ENCODE results near the gene PLXNA4. TPM values are rescaled to one million over a fixed set of nuclear protein-coding genes. Genes with fewer than 3 reads are reported as not detected.

Gene PLXNA4
- total RNA-seq, 1 experiment from 2014 or later: 0.81 TPM

DNA sequence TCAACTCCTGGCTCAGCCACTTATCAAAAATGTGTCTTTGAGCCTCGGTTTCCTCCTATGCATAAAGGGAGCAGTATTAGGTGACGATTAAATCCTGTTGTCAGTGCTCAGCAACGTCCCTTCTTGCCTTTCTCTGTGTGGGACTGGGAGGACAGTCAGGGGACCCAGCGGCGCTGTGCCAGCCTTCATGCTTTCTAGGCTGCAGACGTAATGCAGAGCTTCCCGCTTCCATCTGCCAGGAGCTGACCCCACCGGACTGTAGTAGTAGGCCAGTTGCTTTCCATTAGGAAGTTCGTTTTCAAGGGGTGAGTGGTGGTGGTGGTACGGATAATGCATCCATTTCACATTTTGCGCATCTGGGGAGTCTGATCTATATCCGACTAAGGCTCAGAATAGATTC, 321.8 kb downstream of the PLXNA4 start (continued):
- TF ChIP-seq, protein P1, sequence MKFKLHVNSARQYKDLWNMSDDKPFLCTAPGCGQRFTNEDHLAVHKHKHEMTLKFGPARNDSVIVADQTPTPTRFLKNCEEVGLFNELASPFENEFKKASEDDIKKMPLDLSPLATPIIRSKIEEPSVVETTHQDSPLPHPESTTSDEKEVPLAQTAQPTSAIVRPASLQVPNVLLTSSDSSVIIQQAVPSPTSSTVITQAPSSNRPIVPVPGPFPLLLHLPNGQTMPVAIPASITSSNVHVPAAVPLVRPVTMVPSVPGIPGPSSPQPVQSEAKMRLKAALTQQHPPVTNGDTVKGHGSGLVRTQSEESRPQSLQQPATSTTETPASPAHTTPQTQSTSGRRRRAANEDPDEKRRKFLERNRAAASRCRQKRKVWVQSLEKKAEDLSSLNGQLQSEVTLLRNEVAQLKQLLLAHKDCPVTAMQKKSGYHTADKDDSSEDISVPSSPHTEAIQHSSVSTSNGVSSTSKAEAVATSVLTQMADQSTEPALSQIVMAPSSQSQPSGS (CRISPR knock-in tag; IDR thresholded peaks at IDR 0.05; ENCODE audit: borderline replicate concordance, low read depth): no peak
- TF ChIP-seq, protein P2, sequence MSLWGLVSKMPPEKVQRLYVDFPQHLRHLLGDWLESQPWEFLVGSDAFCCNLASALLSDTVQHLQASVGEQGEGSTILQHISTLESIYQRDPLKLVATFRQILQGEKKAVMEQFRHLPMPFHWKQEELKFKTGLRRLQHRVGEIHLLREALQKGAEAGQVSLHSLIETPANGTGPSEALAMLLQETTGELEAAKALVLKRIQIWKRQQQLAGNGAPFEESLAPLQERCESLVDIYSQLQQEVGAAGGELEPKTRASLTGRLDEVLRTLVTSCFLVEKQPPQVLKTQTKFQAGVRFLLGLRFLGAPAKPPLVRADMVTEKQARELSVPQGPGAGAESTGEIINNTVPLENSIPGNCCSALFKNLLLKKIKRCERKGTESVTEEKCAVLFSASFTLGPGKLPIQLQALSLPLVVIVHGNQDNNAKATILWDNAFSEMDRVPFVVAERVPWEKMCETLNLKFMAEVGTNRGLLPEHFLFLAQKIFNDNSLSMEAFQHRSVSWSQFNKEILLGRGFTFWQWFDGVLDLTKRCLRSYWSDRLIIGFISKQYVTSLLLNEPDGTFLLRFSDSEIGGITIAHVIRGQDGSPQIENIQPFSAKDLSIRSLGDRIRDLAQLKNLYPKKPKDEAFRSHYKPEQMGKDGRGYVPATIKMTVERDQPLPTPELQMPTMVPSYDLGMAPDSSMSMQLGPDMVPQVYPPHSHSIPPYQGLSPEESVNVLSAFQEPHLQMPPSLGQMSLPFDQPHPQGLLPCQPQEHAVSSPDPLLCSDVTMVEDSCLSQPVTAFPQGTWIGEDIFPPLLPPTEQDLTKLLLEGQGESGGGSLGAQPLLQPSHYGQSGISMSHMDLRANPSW (CRISPR knock-in tag; conservative IDR thresholded peaks at IDR 0.05; ENCODE audit: low read depth): no peak
- TF ChIP-seq ZNF138 (CRISPR knock-in tag; conservative IDR thresholded peaks at IDR 0.05): no peak

DNA sequence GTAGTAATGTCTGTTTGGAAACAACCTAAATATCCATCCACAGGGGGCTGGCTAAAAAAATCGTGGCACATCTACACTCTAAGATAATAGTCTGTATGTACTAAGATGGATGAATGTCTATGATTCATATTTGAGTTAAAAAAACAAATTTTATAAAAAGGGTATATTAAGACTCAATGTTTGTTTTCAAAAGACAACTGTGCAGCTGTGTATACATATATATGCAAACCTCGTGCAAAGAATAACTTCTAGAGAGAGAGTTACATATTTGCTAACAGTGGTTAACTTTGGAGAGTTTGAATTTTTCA, 323.5 kb downstream of the PLXNA4 start:
- peaks cover 2% of the 10 kb centered on the region; the same call in 1 of the 2 replicates for H3K27me3 Mint-ChIP-seq (ENCODE audit: low read depth)
- H3K9me3 Mint-ChIP-seq: peaks cover 6% of the 10 kb centered on the region
- no peaks in the 10 kb centered on the region for H3K36me3 Mint-ChIP-seq
- no peak overlapping the region for H3K27ac Mint-ChIP-seq
- POLR2A ChIA-PET: no interaction called here
- ATAC-seq: no peak
- H3K4me1 Mint-ChIP-seq: peaks cover 30% of the 10 kb centered on the region
- CTCF ChIA-PET: interaction anchor here (0.7 to 7.4 kb wide), 8 partner anchors 55 to 563 kb away, joined by 3 to 64 read pairs (median 8); no protein-coding TSS in a partner anchor
- no peak overlapping the region for H3K4me3 Mint-ChIP-seq
- no peak for DNase-seq (ENCODE audit: low spot score)
- TF ChIP-seq, protein P3, sequence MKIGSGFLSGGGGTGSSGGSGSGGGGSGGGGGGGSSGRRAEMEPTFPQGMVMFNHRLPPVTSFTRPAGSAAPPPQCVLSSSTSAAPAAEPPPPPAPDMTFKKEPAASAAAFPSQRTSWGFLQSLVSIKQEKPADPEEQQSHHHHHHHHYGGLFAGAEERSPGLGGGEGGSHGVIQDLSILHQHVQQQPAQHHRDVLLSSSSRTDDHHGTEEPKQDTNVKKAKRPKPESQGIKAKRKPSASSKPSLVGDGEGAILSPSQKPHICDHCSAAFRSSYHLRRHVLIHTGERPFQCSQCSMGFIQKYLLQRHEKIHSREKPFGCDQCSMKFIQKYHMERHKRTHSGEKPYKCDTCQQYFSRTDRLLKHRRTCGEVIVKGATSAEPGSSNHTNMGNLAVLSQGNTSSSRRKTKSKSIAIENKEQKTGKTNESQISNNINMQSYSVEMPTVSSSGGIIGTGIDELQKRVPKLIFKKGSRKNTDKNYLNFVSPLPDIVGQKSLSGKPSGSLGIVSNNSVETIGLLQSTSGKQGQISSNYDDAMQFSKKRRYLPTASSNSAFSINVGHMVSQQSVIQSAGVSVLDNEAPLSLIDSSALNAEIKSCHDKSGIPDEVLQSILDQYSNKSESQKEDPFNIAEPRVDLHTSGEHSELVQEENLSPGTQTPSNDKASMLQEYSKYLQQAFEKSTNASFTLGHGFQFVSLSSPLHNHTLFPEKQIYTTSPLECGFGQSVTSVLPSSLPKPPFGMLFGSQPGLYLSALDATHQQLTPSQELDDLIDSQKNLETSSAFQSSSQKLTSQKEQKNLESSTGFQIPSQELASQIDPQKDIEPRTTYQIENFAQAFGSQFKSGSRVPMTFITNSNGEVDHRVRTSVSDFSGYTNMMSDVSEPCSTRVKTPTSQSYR (CRISPR knock-in tag; IDR thresholded peaks at IDR 0.05): no peak
- TF ChIP-seq, protein P4, sequence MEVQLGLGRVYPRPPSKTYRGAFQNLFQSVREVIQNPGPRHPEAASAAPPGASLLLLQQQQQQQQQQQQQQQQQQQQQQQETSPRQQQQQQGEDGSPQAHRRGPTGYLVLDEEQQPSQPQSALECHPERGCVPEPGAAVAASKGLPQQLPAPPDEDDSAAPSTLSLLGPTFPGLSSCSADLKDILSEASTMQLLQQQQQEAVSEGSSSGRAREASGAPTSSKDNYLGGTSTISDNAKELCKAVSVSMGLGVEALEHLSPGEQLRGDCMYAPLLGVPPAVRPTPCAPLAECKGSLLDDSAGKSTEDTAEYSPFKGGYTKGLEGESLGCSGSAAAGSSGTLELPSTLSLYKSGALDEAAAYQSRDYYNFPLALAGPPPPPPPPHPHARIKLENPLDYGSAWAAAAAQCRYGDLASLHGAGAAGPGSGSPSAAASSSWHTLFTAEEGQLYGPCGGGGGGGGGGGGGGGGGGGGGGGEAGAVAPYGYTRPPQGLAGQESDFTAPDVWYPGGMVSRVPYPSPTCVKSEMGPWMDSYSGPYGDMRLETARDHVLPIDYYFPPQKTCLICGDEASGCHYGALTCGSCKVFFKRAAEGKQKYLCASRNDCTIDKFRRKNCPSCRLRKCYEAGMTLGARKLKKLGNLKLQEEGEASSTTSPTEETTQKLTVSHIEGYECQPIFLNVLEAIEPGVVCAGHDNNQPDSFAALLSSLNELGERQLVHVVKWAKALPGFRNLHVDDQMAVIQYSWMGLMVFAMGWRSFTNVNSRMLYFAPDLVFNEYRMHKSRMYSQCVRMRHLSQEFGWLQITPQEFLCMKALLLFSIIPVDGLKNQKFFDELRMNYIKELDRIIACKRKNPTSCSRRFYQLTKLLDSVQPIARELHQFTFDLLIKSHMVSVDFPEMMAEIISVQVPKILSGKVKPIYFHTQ (CRISPR knock-in tag; IDR thresholded peaks at IDR 0.05): no peak
- TF ChIP-seq, protein P5, sequence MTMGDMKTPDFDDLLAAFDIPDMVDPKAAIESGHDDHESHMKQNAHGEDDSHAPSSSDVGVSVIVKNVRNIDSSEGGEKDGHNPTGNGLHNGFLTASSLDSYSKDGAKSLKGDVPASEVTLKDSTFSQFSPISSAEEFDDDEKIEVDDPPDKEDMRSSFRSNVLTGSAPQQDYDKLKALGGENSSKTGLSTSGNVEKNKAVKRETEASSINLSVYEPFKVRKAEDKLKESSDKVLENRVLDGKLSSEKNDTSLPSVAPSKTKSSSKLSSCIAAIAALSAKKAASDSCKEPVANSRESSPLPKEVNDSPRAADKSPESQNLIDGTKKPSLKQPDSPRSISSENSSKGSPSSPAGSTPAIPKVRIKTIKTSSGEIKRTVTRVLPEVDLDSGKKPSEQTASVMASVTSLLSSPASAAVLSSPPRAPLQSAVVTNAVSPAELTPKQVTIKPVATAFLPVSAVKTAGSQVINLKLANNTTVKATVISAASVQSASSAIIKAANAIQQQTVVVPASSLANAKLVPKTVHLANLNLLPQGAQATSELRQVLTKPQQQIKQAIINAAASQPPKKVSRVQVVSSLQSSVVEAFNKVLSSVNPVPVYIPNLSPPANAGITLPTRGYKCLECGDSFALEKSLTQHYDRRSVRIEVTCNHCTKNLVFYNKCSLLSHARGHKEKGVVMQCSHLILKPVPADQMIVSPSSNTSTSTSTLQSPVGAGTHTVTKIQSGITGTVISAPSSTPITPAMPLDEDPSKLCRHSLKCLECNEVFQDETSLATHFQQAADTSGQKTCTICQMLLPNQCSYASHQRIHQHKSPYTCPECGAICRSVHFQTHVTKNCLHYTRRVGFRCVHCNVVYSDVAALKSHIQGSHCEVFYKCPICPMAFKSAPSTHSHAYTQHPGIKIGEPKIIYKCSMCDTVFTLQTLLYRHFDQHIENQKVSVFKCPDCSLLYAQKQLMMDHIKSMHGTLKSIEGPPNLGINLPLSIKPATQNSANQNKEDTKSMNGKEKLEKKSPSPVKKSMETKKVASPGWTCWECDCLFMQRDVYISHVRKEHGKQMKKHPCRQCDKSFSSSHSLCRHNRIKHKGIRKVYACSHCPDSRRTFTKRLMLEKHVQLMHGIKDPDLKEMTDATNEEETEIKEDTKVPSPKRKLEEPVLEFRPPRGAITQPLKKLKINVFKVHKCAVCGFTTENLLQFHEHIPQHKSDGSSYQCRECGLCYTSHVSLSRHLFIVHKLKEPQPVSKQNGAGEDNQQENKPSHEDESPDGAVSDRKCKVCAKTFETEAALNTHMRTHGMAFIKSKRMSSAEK (CRISPR knock-in tag; IDR thresholded peaks at IDR 0.05; ENCODE audit: borderline replicate concordance): no peak
- TF ChIP-seq, protein P6, sequence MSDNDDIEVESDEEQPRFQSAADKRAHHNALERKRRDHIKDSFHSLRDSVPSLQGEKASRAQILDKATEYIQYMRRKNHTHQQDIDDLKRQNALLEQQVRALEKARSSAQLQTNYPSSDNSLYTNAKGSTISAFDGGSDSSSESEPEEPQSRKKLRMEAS (CRISPR knock-in tag; IDR thresholded peaks at IDR 0.05): no peak
- TF ChIP-seq ATF1 (CRISPR knock-in tag; IDR thresholded peaks at IDR 0.05) (no peak), NR3C1 (CRISPR knock-in tag; conservative IDR thresholded peaks at IDR 0.05; ENCODE audit: low read depth) (no peak), EMX1 (CRISPR knock-in tag; IDR thresholded peaks at IDR 0.05) (no peak), GABPB1 (CRISPR knock-in tag; IDR thresholded peaks at IDR 0.05) (no peak), RORB (CRISPR knock-in tag; IDR thresholded peaks at IDR 0.05) (no peak), JUN (CRISPR knock-in tag; IDR thresholded peaks at IDR 0.05) (no peak)
- TF ChIP-seq, protein P7, sequence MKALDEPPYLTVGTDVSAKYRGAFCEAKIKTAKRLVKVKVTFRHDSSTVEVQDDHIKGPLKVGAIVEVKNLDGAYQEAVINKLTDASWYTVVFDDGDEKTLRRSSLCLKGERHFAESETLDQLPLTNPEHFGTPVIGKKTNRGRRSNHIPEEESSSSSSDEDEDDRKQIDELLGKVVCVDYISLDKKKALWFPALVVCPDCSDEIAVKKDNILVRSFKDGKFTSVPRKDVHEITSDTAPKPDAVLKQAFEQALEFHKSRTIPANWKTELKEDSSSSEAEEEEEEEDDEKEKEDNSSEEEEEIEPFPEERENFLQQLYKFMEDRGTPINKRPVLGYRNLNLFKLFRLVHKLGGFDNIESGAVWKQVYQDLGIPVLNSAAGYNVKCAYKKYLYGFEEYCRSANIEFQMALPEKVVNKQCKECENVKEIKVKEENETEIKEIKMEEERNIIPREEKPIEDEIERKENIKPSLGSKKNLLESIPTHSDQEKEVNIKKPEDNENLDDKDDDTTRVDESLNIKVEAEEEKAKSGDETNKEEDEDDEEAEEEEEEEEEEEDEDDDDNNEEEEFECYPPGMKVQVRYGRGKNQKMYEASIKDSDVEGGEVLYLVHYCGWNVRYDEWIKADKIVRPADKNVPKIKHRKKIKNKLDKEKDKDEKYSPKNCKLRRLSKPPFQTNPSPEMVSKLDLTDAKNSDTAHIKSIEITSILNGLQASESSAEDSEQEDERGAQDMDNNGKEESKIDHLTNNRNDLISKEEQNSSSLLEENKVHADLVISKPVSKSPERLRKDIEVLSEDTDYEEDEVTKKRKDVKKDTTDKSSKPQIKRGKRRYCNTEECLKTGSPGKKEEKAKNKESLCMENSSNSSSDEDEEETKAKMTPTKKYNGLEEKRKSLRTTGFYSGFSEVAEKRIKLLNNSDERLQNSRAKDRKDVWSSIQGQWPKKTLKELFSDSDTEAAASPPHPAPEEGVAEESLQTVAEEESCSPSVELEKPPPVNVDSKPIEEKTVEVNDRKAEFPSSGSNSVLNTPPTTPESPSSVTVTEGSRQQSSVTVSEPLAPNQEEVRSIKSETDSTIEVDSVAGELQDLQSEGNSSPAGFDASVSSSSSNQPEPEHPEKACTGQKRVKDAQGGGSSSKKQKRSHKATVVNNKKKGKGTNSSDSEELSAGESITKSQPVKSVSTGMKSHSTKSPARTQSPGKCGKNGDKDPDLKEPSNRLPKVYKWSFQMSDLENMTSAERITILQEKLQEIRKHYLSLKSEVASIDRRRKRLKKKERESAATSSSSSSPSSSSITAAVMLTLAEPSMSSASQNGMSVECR (CRISPR knock-in tag; IDR thresholded peaks at IDR 0.05; ENCODE audit: borderline replicate concordance): no peak

Data from WTC11 (cell line).